HG03108 (cell line): ENCODE measurements around the gene NEU2.
"Not testable (repeated sequence)": the region's sequence is repeated elsewhere in the genome, so short reads cannot be mapped to it uniquely, and the experiment has no call there.

Experiments used
- ATAC-seq: cut with Tn5 transposase; IDR thresholded peaks from one replicate; pipeline ENCODE4 v1.9.1; 2021; ENCODE audit warnings: moderate library complexity; ENCODE audit not compliant: unreplicated experiment

NEU2 gene

GRCh38 chr2:233033672-233034071 is 1.2 kb downstream of the NEU2 start:
- ATAC-seq: no peak

GRCh38 chr2:233034091-233034882 is 1.8 kb downstream of the NEU2 start:
- no peak for ATAC-seq

- no peak for ATAC-seq
These were observed 3.1 kb downstream of the NEU2 start for GRCh38 chr2:233035426-233036161.

- ATAC-seq: no peak
These were observed 3.8 kb downstream of the NEU2 start for GRCh38 chr2:233036162-233036838.

GRCh38 chr2:233037078-233037477 is 4.6 kb downstream of the NEU2 start:
- no peak for ATAC-seq

- no peak for ATAC-seq
These were observed 6.9 kb downstream of the NEU2 start for GRCh38 chr2:233039212-233039845.

GRCh38 chr2:233039846-233040530 is 7.5 kb downstream of the NEU2 start:
- no peak for ATAC-seq

- no peak for ATAC-seq
These were observed 8.1 kb downstream of the NEU2 start for GRCh38 chr2:233040571-233040970.

- ATAC-seq: no peak
These were observed 9.4 kb downstream of the NEU2 start for GRCh38 chr2:233041722-233042323.

GRCh38 chr2:233042549-233042948 is 10.1 kb downstream of the NEU2 start:
- no peak for ATAC-seq

- ATAC-seq: no peak
These were observed 12.6 kb downstream of the NEU2 start for GRCh38 chr2:233044974-233045605.

- ATAC-seq: no peak
These were observed 14.7 kb downstream of the NEU2 start for GRCh38 chr2:233047206-233047605.

GRCh38 chr2:233047667-233048066 is 15.2 kb downstream of the NEU2 start:
- ATAC-seq: no peak

- no peak for ATAC-seq
These were observed 16.2 kb downstream of the NEU2 start for GRCh38 chr2:233048569-233049193.

GRCh38 chr2:233049194-233049761 is 16.8 kb downstream of the NEU2 start:
- ATAC-seq: no peak

GRCh38 chr2:233051241-233052149 is 19.0 kb downstream of the NEU2 start:
- ATAC-seq: no peak

- ATAC-seq: not testable (repeated sequence)
These were observed 20.0 kb downstream of the NEU2 start for GRCh38 chr2:233052517-233052916.
